WI38 (cell line): ENCODE data around the gene RTP5.

Experiments
- H3K4me3 ChIP-seq: 2 replicates; pipeline ENCODE4 v1.5.1; 2011; ENCODE audit warnings: low read depth, mild to moderate bottlenecking, control low read depth, low read length
- CTCF ChIP-seq: IDR thresholded peaks from 2 replicates; pipeline ENCODE4 v1.5.1; 2012; ENCODE audit warnings: low read depth, mild to moderate bottlenecking, control low read depth, low read length

Gene RTP5

DNA sequence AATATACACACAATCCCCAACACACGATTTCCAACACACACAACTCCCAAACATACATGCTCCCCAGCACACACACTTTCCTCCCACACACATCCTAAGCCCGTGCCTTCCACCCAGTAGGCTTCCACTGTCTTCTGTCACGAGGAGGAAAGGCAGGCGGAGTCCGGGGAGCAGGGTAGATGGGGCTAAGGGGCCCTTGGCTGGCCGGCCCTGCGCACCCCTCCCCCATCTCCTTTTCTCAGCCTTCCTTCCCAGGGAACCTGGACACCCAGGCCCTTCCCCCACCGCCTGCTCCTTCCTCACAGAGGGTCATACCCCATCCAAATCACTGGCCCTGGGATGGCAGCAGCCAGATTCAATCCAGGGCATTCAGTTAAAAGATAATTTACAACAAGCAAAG, 7.4 kb upstream of the RTP5 start:
- TF ChIP-seq CTCF, result no peak
- no peak overlapping the region for H3K4me3 ChIP-seq

- no peak for TF ChIP-seq CTCF
- H3K4me3 ChIP-seq, result no peak overlapping the region
These were observed 6.6 kb upstream of the RTP5 start for GRCh38 chr2:241862775-241863535.

DNA sequence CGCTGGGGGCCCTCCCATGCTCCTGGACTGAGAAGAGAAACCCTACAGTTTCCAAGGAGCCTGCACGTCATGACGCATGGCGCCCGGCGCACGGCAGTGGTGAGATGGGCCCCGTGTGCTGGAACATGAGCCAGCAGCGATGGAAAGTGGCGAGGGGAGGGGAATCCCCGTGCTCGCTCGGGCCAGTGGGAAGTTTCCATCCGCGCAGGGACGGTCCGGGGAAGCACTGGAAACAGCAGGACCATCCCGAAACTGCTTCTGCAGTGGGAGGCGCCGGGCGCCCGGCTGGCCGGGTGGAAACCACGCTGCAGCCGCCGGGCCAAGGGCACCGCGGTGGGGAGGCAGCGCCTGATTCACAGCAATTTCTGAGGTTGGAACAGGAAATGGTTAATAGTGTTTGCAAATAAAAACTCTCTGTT, 6.0 kb upstream of the RTP5 start:
- no peak overlapping the region for H3K4me3 ChIP-seq
- TF ChIP-seq CTCF, result no peak

DNA sequence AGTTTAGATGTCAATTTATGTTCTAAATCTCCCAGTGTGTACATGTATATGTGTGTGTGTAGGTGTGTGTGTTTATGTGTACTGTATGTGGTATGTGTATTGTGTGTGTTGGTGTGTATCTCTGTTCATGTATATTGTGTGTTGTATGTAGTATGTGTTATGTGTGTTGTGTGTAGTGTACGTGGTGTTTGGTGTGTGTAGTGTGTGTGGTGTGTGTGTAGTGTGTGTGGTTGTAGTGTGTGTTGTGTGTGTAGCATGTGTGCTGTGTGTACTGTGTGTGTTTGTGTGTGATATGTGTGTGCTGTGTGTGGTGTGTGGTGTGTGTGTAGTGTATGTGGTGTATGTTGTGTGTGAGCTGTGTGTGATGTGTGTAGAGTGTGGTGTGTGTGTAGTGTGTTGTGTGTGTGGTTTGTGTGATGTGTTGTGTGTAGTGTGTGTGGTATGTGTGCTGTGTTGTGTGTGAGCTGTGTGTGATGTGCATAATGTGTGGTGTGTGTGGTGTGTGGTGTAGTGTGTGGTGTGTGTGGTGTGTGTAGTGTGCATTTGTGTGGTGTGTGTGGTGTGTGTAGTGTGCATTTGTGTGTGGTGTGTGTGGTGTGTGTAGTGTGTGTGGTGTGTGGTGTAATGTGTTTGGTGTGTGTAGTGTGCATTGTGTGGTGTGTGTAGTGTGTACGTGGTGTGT, 5.2 kb upstream of the RTP5 start:
- TF ChIP-seq CTCF, result no peak
- no peak overlapping the region for H3K4me3 ChIP-seq

GRCh38 chr2:241864850-241865213, 4.7 kb upstream of the RTP5 start:
- H3K4me3 ChIP-seq, result no peak overlapping the region
- TF ChIP-seq CTCF, result no peak

DNA sequence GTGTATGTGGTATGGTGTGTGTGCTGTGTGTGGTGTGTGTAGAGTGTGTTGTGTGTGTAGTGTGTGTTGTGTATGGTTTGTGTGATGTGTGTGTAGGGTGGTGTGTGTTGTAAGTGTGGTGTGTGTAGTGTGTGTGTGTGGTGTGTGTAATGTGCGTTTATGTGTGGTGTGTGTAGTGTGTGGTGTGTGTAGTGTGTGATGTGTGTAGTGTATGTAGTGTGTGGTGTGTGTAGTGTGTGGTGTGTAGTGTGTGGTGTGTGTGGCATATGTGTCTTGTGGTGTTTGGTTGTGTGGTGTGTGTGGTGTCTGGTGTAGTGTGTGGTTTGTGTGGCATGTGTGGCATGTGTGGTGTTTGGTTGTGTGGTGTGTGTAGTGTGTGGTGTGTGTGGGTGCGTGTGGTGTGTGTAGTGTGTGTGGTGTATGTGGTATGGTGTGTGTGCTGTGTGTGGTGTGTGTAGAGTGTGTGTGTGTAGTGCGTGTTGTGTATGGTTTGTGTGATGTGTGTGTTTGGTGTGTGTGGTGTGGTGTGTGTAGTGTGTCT, 4.0 kb upstream of the RTP5 start:
- TF ChIP-seq CTCF, result no peak
- H3K4me3 ChIP-seq, result no peak overlapping the region
